SK-N-SH (cell line): ENCODE data around the gene DSCAML1. TPM values are rescaled to one million over a fixed set of nuclear protein-coding genes. Genes with fewer than 3 reads are reported as not detected.
"Not testable (repeated sequence)": the region's sequence is repeated elsewhere in the genome, so short reads cannot be mapped to it uniquely, and the experiment has no call there.

ENCODE experiments used
- CTCF ChIA-PET: fragments of 300-600, 350-600 bp; formaldehyde crosslinking; extraction: SDS; loops from one replicate; lab custom pipeline; 2021; lab: Yijun Ruan, JAX
- POLR2A ChIA-PET: fragments of 350-600 bp; sonication (Branson Sonifier 250); formaldehyde crosslinking; extraction: SDS; loops from one replicate; lab custom pipeline; 2020; ENCODE audit warnings: antibody characterized with exemption, inconsistent platforms; lab: Yijun Ruan, JAX
- DNase-seq: peaks from one replicate; pipeline ENCODE4 v3.0.0; 2012
- H2AFZ ChIP-seq: fragments of 200-600 bp; sonication (generic); 2 replicates; pipeline ENCODE4 v1.8.1; 2016; ENCODE audit warnings: antibody characterized with exemption, mild to moderate bottlenecking, low read depth
- H3F3A ChIP-seq: fragments of 200-600 bp; sonication (generic); replicated peaks from 2 replicates; pipeline ENCODE3; 2016; ENCODE audit warnings: antibody characterized with exemption, mild to moderate bottlenecking; ENCODE audit not compliant: insufficient read depth
- H3K27ac ChIP-seq, 2 experiments: fragments of 200-500 bp in 1 of 2; fragments of 200-600 bp in 1 of 2; sonication (Bioruptor generic) in 1 of 2; sonication (generic), shearing (Covaris generic) in 1 of 2; 2 replicates each; pipeline versions ENCODE4 v1.5.1 to v1.6.1; 2014 to 2016; ENCODE audit warnings: low read depth in 2 of 2, inconsistent platforms in 1 of 2, low read length in 1 of 2, mild to moderate bottlenecking in 1 of 2, mixed read lengths in 1 of 2
- H3K27me3 ChIP-seq: fragments of 200-600 bp; sonication (generic), shearing (Covaris generic); 2 replicates; pipeline ENCODE4 v1.6.1; 2016; ENCODE audit warnings: mixed run types; ENCODE audit not compliant: insufficient read depth
- H3K36me3 ChIP-seq, 2 experiments: fragments of 200-500 bp in 1 of 2; fragments of 200-600 bp in 1 of 2; sonication (Bioruptor generic) in 1 of 2; sonication (generic) in 1 of 2; replicated peaks in 1 of 2; 2 replicates each; pipeline versions ENCODE3 to v1.5.1; 2014 to 2016; ENCODE audit warnings: low read length in 1 of 2, mild to moderate bottlenecking in 1 of 2; ENCODE audit not compliant: insufficient read depth in 2 of 2, control insufficient read depth in 1 of 2
- H3K4me1 ChIP-seq, 2 experiments: fragments of 200-500 bp in 1 of 2; fragments of 200-600 bp in 1 of 2; sonication (Bioruptor generic) in 1 of 2; sonication (generic), shearing (Covaris generic) in 1 of 2; 2 replicates each; pipeline versions ENCODE4 v1.5.1 to v1.6.1; 2014 to 2016; ENCODE audit warnings: low read depth in 1 of 2, low read length in 1 of 2, mixed run types in 1 of 2; ENCODE audit not compliant: insufficient read depth in 2 of 2, control insufficient read depth in 1 of 2
- H3K4me2 ChIP-seq: fragments of 200-600 bp; sonication (generic), shearing (Covaris generic); 2 replicates; pipeline ENCODE4 v1.6.1; 2017; ENCODE audit warnings: mixed run types
- H3K4me3 ChIP-seq, 2 experiments: fragments of 200-500 bp in 1 of 2; fragments of 200-600 bp in 1 of 2; sonication (Bioruptor generic) in 1 of 2; sonication (generic), shearing (Covaris generic) in 1 of 2; 2 replicates each; pipeline versions ENCODE4 v1.5.1 to v1.8.1; 2014 to 2016; ENCODE audit warnings: low read depth in 2 of 2, inconsistent platforms in 1 of 2, low read length in 1 of 2, mild to moderate bottlenecking in 1 of 2, mixed read lengths in 1 of 2, moderate library complexity in 1 of 2
- H3K79me2 ChIP-seq: fragments of 200-600 bp; sonication (generic); 2 replicates; pipeline ENCODE4 v1.8.1; 2017; ENCODE audit warnings: mild to moderate bottlenecking; ENCODE audit not compliant: insufficient read depth
- H3K9ac ChIP-seq: fragments of 200-600 bp; sonication (generic); 2 replicates; pipeline ENCODE4 v1.6.1; 2017; ENCODE audit warnings: mixed run types
- H3K9me2 ChIP-seq: fragments of 200-600 bp; sonication (generic); 2 replicates; pipeline ENCODE4 v1.6.1; 2017; ENCODE audit warnings: mixed run types
- H3K9me3 ChIP-seq: fragments of 200-600 bp; sonication (generic); 2 replicates; pipeline ENCODE4 v1.6.1; 2017; ENCODE audit warnings: mixed run types, mild to moderate bottlenecking, moderate library complexity
- H4K20me1 ChIP-seq: fragments of 200-600 bp; sonication (generic); 2 replicates; pipeline ENCODE4 v1.6.1; 2017; ENCODE audit warnings: mild to moderate bottlenecking, mixed run types; ENCODE audit not compliant: insufficient read depth
- FOXM1 ChIP-seq: IDR thresholded peaks from 2 replicates; pipeline ENCODE4 v1.4.0; 2012; ENCODE audit warnings: low read depth, mild to moderate bottlenecking
- GABPA ChIP-seq: IDR thresholded peaks from 2 replicates; pipeline ENCODE4 v1.4.0; 2012; ENCODE audit warnings: low read depth, mild to moderate bottlenecking
- GATA2 ChIP-seq: sonication (generic); formaldehyde crosslinking; IDR thresholded peaks from 2 replicates; pipeline ENCODE4 v1.5.0; 2020; ENCODE audit warnings: mild to moderate bottlenecking, missing genetic modification reagents
- RXRA ChIP-seq: IDR thresholded peaks from 2 replicates; pipeline ENCODE4 v1.4.0; 2012; ENCODE audit warnings: low read depth, mild to moderate bottlenecking, borderline replicate concordance
- SIN3A ChIP-seq: IDR thresholded peaks from 2 replicates; pipeline ENCODE4 v1.6.1; 2012; ENCODE audit warnings: low read depth, mild to moderate bottlenecking, low read length, moderate library complexity, borderline replicate concordance
- TCF12 ChIP-seq: IDR thresholded peaks from 2 replicates; pipeline ENCODE4 v1.4.0; 2012
- TEAD4 ChIP-seq: IDR thresholded peaks from 2 replicates; pipeline ENCODE4 v1.4.0; 2012; ENCODE audit warnings: mild to moderate bottlenecking, borderline replicate concordance; ENCODE audit not compliant: insufficient read depth
- WGBS: methylation state at CpG from one replicate; pipeline ENCODE4 v1.1.6; 2017; ENCODE audit warnings: low lambda C conversion rate; 5-methylcytosine and 5-hydroxymethylcytosine counted together
- polyA plus RNA-seq, 3 experiments: library from polyadenylated mRNA; depleted of rRNA; stranded (reverse); fragments of >200 nt; gene quantifications; 2 replicates each; pipeline ENCODE4 v1.2.3, GENCODE V29; 2012
- TF ChIP-seq, protein P1 (sequence below): IDR thresholded peaks from 2 replicates; pipeline ENCODE4 v1.4.0; 2012; ENCODE audit warnings: low read depth, borderline replicate concordance
- TF ChIP-seq, protein P2 (sequence below): IDR thresholded peaks from 2 replicates; pipeline ENCODE4; 2012
- TF ChIP-seq, protein P3 (sequence below): IDR thresholded peaks from 2 replicates; pipeline ENCODE4 v1.4.0; 2012; ENCODE audit warnings: low read depth
- TF ChIP-seq, protein P4 (sequence below): fragments of 200-600 bp; sonication (generic); IDR thresholded peaks from 2 replicates; pipeline ENCODE4 v1.6.1; 2017; ENCODE audit warnings: antibody characterized with exemption, mild to moderate bottlenecking, moderate library complexity
- TF ChIP-seq, protein P5 (sequence below): fragments of 150-350 bp; IDR thresholded peaks from 2 replicates; pipeline ENCODE4 v1.6.1; 2016; ENCODE audit warnings: mild to moderate bottlenecking, low read depth, low read length

The DSCAML1 gene
- polyA plus RNA-seq, 1 of the 3 experiments (the other 2 are of a cell fraction), result not detected

DNA sequence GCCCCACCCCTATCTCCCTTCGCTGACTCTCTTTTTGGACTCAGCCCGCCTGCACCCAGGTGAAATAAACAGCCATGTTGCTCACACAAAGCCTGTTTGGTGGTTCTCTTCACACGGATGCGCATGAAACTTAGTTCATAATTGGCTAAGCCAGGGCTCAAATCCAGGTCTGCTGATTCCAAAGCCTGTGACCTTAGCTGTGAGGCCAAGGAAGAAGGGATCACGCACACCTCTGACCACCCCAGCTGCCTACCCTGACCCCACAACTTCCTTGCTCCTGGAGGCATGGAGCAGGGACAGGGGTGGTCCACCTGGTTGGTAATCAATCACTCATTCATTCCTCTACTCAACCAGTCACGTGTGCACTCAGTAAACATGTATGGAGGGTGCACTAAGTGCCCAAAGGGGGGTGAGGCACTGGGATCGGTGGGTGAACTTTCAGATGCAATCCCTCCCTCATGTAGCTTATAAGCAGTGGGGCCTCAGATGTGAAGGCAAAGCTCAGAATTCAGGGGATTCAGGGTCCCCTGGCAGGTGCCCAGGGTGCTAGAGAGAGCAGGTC lies 17.3 kb upstream of the DSCAML1 start:
- TF ChIP-seq TEAD4 (no peak), GATA2 (CRISPR knock-in tag) (no peak), RXRA (no peak), TCF12 (no peak), FOXM1 (no peak), SIN3A (no peak), GABPA (no peak)
- TF ChIP-seq, protein P1, sequence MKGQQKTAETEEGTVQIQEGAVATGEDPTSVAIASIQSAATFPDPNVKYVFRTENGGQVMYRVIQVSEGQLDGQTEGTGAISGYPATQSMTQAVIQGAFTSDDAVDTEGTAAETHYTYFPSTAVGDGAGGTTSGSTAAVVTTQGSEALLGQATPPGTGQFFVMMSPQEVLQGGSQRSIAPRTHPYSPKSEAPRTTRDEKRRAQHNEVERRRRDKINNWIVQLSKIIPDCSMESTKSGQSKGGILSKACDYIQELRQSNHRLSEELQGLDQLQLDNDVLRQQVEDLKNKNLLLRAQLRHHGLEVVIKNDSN, result no peak
- TF ChIP-seq, protein P2, sequence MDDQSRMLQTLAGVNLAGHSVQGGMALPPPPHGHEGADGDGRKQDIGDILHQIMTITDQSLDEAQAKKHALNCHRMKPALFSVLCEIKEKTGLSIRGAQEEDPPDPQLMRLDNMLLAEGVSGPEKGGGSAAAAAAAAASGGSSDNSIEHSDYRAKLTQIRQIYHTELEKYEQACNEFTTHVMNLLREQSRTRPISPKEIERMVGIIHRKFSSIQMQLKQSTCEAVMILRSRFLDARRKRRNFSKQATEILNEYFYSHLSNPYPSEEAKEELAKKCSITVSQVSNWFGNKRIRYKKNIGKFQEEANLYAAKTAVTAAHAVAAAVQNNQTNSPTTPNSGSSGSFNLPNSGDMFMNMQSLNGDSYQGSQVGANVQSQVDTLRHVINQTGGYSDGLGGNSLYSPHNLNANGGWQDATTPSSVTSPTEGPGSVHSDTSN, result no peak
- TF ChIP-seq, protein P3, sequence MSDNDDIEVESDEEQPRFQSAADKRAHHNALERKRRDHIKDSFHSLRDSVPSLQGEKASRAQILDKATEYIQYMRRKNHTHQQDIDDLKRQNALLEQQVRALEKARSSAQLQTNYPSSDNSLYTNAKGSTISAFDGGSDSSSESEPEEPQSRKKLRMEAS, result no peak
- TF ChIP-seq, protein P4, sequence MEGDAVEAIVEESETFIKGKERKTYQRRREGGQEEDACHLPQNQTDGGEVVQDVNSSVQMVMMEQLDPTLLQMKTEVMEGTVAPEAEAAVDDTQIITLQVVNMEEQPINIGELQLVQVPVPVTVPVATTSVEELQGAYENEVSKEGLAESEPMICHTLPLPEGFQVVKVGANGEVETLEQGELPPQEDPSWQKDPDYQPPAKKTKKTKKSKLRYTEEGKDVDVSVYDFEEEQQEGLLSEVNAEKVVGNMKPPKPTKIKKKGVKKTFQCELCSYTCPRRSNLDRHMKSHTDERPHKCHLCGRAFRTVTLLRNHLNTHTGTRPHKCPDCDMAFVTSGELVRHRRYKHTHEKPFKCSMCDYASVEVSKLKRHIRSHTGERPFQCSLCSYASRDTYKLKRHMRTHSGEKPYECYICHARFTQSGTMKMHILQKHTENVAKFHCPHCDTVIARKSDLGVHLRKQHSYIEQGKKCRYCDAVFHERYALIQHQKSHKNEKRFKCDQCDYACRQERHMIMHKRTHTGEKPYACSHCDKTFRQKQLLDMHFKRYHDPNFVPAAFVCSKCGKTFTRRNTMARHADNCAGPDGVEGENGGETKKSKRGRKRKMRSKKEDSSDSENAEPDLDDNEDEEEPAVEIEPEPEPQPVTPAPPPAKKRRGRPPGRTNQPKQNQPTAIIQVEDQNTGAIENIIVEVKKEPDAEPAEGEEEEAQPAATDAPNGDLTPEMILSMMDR, result no peak
- TF ChIP-seq, protein P5, sequence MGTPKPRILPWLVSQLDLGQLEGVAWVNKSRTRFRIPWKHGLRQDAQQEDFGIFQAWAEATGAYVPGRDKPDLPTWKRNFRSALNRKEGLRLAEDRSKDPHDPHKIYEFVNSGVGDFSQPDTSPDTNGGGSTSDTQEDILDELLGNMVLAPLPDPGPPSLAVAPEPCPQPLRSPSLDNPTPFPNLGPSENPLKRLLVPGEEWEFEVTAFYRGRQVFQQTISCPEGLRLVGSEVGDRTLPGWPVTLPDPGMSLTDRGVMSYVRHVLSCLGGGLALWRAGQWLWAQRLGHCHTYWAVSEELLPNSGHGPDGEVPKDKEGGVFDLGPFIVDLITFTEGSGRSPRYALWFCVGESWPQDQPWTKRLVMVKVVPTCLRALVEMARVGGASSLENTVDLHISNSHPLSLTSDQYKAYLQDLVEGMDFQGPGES, result no peak
- H3K4me2 ChIP-seq, result no peak overlapping the region
- no peak overlapping the region for H2AFZ ChIP-seq
- WGBS, result 87% methylated on average over 7 of the region's 7 CpGs
- H3F3A ChIP-seq, result no peaks in the 10 kb centered on the region
- no peak overlapping the region for H3K27ac ChIP-seq
- H3K9me2 ChIP-seq, result no peaks in the 10 kb centered on the region
- H3K9me3 ChIP-seq, result no peaks in the 10 kb centered on the region
- ChIA-PET CTCF (interaction anchor here (1.0 to 25.9 kb wide), 7 partner anchors 9 to 388 kb away, joined by 3 to 481 read pairs (median 54); no protein-coding TSS in a partner anchor), POLR2A (no interaction called here)
- no peaks in the 10 kb centered on the region for H3K79me2 ChIP-seq
- H3K4me1 ChIP-seq, result peaks cover 8 to 28% of the 10 kb centered on the region in 2 experiments; a peak in 2 of 4 replicates
- H4K20me1 ChIP-seq, result no peaks in the 10 kb centered on the region
- no peak overlapping the region for H3K4me3 ChIP-seq
- no peaks in the 10 kb centered on the region for H3K36me3 ChIP-seq
- no peak overlapping the region for H3K9ac ChIP-seq
- no peaks in the 10 kb centered on the region for H3K27me3 ChIP-seq
- no peak for DNase-seq

DNA sequence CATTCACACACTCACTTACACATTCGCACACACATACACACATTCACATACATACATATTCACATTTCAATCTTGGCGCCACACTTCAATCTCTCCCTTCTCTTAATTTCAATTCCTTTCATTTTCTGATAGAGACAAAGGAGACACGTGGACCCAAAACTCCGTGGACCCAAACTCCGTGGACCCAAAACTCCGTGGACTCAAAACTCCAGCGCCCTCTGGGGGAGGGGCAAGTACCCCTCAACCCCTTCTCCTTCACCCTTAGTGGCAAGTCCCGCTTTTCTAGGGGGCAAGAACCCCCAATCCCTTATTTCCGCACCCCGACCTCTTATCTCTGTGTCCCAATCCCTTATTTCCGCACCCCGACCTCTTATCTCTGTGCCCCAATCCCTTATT lies 13.0 kb upstream of the DSCAML1 start:
- CTCF ChIA-PET, result interaction anchor here (0.6 to 15.4 kb wide), 41 partner anchors 11 to 468 kb away, joined by 3 to 449 read pairs (median 5); partner anchors contain the start of genes DSCAML1 and FXYD2
- H3K9me2 ChIP-seq, H3K36me3 ChIP-seq, H3K9me3 ChIP-seq, H4K20me1 ChIP-seq, H3K4me3 ChIP-seq, DNase-seq, H3K9ac ChIP-seq, H3K27ac ChIP-seq, H2AFZ ChIP-seq, H3K4me2 ChIP-seq, H3F3A ChIP-seq, H3K79me2 ChIP-seq, POLR2A ChIA-PET, H3K27me3 ChIP-seq: not testable (repeated sequence)
- H3K4me1 ChIP-seq, result peaks cover 0 to 13% of the 10 kb centered on the region in 2 experiments; a peak in 2 of 4 replicates
- WGBS, result 76% methylated on average over 12 of the region's 12 CpGs
